ENCODE results near the gene ADGRB3. TPM values are rescaled to one million over a fixed set of nuclear protein-coding genes. Genes with fewer than 3 reads are reported as not detected.
A peak's percentile ranks its signal among the peaks of the same experiment; 100 is the strongest.

Gene ADGRB3
- total RNA-seq, 2 experiments from 2014 or later, result not detected

DNA sequence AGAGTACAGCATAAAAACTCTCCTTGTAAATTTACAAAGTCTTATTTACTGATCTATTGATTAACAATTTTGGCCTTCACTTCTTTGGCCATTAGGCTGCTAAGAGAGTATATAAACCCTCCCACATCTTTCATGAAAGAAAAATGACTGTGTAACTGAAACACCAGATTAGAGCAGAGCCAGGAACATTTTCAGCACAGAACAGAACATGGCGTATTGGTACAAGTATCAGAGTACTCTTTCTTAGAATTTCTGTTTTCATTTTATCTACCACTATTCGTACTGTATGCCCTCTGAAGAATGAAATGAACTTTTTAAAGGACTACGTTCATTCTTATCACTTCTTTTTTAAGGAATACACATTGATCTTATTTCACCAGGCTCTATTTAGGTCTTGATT lies 550.2 kb downstream of the ADGRB3 start:
- no peaks in the 10 kb centered on the region for H3K4me1 Mint-ChIP-seq
- no peaks in the 10 kb centered on the region for H3K9me3 Mint-ChIP-seq
- no peak overlapping the region for H3K27ac Mint-ChIP-seq
- H3K27me3 Mint-ChIP-seq, result no peaks in the 10 kb centered on the region
- DNase-seq, result no peak
- no peaks in the 10 kb centered on the region for H3K36me3 Mint-ChIP-seq
- no peak overlapping the region for H3K4me3 Mint-ChIP-seq

DNA sequence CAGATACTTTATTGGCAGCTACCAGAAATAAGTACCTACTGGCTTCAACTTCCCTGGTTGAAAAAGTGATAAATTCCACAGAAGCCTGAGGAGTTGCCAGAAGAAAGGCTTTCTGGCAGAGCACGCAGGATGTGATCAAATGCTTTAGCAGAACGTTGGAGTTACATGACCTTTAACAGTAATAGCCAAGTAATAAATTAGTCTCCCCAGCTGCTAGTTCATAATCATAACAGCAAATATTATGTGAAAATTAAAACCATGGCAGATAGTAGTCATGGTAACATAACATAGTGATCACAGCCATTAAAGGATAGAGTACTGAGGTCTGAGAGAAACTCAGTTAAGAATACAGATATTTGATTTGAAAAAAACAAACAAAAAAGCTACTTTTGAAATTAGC lies 567.7 kb downstream of the ADGRB3 start:
- Mint-ChIP-seq H3K4me3 (no peak overlapping the region), H3K27me3 (no peaks in the 10 kb centered on the region), H3K27ac (no peak overlapping the region), H3K4me1 (no peaks in the 10 kb centered on the region), H3K36me3 (no peaks in the 10 kb centered on the region), H3K9me3 (no peaks in the 10 kb centered on the region)
- no peak for DNase-seq

DNA sequence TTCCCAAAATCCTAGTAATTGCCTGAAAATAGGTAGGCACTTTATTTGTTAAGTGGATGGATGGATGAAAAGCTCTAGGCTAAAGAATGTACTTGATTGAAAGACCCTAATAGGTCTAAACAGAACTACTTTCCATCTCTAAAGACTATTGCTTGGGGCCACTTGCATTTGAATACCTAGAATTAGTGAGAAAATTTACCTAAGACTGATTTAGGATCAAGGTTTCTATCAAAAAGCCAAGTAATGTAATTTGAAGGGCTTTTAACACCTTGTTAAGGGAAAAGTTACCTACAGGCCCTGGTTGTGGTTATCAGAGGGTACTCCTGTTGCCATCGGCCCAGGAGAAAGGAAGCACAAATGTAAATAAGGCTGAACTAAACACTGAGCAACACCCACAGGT lies 581.0 kb downstream of the ADGRB3 start:
- H3K27ac Mint-ChIP-seq, result no peak overlapping the region
- H3K36me3 Mint-ChIP-seq, result no peaks in the 10 kb centered on the region
- H3K27me3 Mint-ChIP-seq, result no peaks in the 10 kb centered on the region

GRCh38 chr6:69217343-69217742 lies 582.3 kb downstream of the ADGRB3 start:
- Mint-ChIP-seq H3K36me3 (no peaks in the 10 kb centered on the region), H3K27me3 (no peaks in the 10 kb centered on the region), H3K27ac (no peak overlapping the region), H3K9me3 (no peaks in the 10 kb centered on the region), H3K4me3 (no peak overlapping the region), H3K4me1 (no peaks in the 10 kb centered on the region)
- no peak for DNase-seq

More for the DNA sequence above, 581.0 kb downstream of the ADGRB3 start:
- H3K4me3 Mint-ChIP-seq, result no peak overlapping the region
- no peak for DNase-seq
- no peaks in the 10 kb centered on the region for H3K4me1 Mint-ChIP-seq
- no peaks in the 10 kb centered on the region for H3K9me3 Mint-ChIP-seq

GRCh38 chr6:69220375-69220774 lies 585.3 kb downstream of the ADGRB3 start:
- no peaks in the 10 kb centered on the region for H3K36me3 Mint-ChIP-seq
- H3K27me3 Mint-ChIP-seq, result no peaks in the 10 kb centered on the region
- H3K4me3 Mint-ChIP-seq, result no peak overlapping the region
- H3K27ac Mint-ChIP-seq, result no peak overlapping the region
- H3K9me3 Mint-ChIP-seq, result no peaks in the 10 kb centered on the region
- H3K4me1 Mint-ChIP-seq, result no peaks in the 10 kb centered on the region
- DNase-seq, result no peak

- Mint-ChIP-seq H3K9me3 (peaks cover 10% of the 10 kb centered on the region), H3K4me3 (no peak overlapping the region), H3K36me3 (no peaks in the 10 kb centered on the region), H3K27me3 (peaks cover 6% of the 10 kb centered on the region), H3K27ac (no peak overlapping the region), H3K4me1 (no peaks in the 10 kb centered on the region)
- DNase-seq, result no peak
Observed at GRCh38 chr6:69232008-69232407, 596.9 kb downstream of the ADGRB3 start.

GRCh38 chr6:69232496-69232895 lies 597.4 kb downstream of the ADGRB3 start:
- Mint-ChIP-seq H3K4me1 (no peaks in the 10 kb centered on the region), H3K9me3 (peaks cover 10% of the 10 kb centered on the region), H3K27me3 (peaks cover 6% of the 10 kb centered on the region), H3K27ac (no peak overlapping the region), H3K4me3 (no peak overlapping the region), H3K36me3 (no peaks in the 10 kb centered on the region)
- DNase-seq, result no peak

DNA sequence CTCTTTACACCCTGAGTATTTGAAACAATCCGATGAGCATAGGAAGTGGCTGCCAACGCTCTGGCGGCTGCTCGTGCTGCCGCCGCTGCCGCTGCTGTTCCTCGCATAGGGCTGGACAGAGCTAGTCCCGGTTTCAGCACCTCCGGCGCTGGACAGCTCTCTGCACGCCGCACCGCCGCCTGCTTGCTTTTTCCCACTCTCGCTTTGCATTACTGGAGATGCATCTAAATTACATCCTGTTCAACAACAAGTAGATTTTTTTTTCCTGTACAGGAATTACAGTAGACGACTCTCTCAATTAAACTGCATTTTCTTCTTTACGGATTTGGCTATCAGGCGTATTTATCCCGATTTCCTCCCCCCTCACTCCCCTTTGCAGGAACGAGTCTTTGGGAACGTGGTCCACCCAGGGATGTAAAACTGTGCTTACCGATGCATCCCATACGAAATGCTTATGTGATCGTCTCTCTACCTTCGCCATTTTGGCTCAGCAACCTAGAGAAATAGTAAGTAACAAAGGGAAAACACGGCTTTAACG lies 597.9 kb downstream of the ADGRB3 start:
- peaks cover 6% of the 10 kb centered on the region for H3K27me3 Mint-ChIP-seq
- H3K27ac Mint-ChIP-seq, result no peak overlapping the region
- H3K9me3 Mint-ChIP-seq, result peaks cover 10% of the 10 kb centered on the region
- no peak overlapping the region for H3K4me3 Mint-ChIP-seq
- DNase-seq, result peak; percentile 61
- H3K4me1 Mint-ChIP-seq, result no peaks in the 10 kb centered on the region
- H3K36me3 Mint-ChIP-seq, result no peaks in the 10 kb centered on the region

GRCh38 chr6:69238067-69238466 lies 603.0 kb downstream of the ADGRB3 start:
- Mint-ChIP-seq H3K36me3 (no peaks in the 10 kb centered on the region), H3K4me1 (no peaks in the 10 kb centered on the region)

GRCh38 chr6:69246983-69247382 lies 611.9 kb downstream of the ADGRB3 start:
- Mint-ChIP-seq H3K36me3 (no peaks in the 10 kb centered on the region), H3K9me3 (peaks cover 5% of the 10 kb centered on the region), H3K4me3 (no peak overlapping the region), H3K27ac (no peak overlapping the region), H3K4me1 (no peaks in the 10 kb centered on the region), H3K27me3 (no peaks in the 10 kb centered on the region)
- no peak for DNase-seq

More at GRCh38 chr6:69238067-69238466, 603.0 kb downstream of the ADGRB3 start:
- no peak overlapping the region for H3K27ac Mint-ChIP-seq
- no peak overlapping the region for H3K4me3 Mint-ChIP-seq
- H3K27me3 Mint-ChIP-seq, result peaks cover 2% of the 10 kb centered on the region
- no peak for DNase-seq
- peaks cover 4% of the 10 kb centered on the region for H3K9me3 Mint-ChIP-seq

DNA sequence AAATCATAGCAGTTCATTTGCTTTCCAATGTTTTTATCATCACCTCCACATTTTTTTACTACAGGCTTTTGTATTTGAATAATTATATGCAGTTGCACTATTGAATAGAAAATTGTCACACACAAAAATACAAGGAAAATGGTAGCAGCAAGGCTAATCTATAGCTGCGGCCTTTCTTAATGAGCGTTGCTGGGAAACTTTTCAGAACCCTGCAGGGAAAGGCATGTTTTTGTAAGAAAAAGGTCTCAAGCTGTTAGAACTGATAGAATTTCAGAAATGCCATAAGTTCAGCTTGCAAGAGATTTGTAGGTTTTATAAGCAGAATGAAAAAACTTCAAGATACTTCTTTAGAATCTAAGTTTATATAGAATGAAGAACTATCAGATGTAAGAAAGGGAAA lies 625.9 kb downstream of the ADGRB3 start:
- Mint-ChIP-seq H3K4me3 (no peak overlapping the region), H3K27ac (no peak overlapping the region), H3K36me3 (no peaks in the 10 kb centered on the region), H3K27me3 (no peaks in the 10 kb centered on the region), H3K4me1 (no peaks in the 10 kb centered on the region), H3K9me3 (peaks cover 5% of the 10 kb centered on the region)
- no peak for DNase-seq

GRCh38 chr6:69263297-69263696 lies 628.2 kb downstream of the ADGRB3 start:
- H3K27ac Mint-ChIP-seq, result no peak overlapping the region
- H3K36me3 Mint-ChIP-seq, result no peaks in the 10 kb centered on the region

GRCh38 chr6:69265090-69265489 lies 630.0 kb downstream of the ADGRB3 start:
- H3K9me3 Mint-ChIP-seq, result no peaks in the 10 kb centered on the region
- H3K4me3 Mint-ChIP-seq, result no peak overlapping the region
- no peak overlapping the region for H3K27ac Mint-ChIP-seq
- DNase-seq, result no peak
- no peaks in the 10 kb centered on the region for H3K27me3 Mint-ChIP-seq
- H3K36me3 Mint-ChIP-seq, result no peaks in the 10 kb centered on the region
- no peaks in the 10 kb centered on the region for H3K4me1 Mint-ChIP-seq

More at GRCh38 chr6:69263297-69263696, 628.2 kb downstream of the ADGRB3 start:
- DNase-seq, result no peak
- H3K4me1 Mint-ChIP-seq, result no peaks in the 10 kb centered on the region
- H3K27me3 Mint-ChIP-seq, result no peaks in the 10 kb centered on the region
- H3K9me3 Mint-ChIP-seq, result no peaks in the 10 kb centered on the region
- H3K4me3 Mint-ChIP-seq, result no peak overlapping the region

DNA sequence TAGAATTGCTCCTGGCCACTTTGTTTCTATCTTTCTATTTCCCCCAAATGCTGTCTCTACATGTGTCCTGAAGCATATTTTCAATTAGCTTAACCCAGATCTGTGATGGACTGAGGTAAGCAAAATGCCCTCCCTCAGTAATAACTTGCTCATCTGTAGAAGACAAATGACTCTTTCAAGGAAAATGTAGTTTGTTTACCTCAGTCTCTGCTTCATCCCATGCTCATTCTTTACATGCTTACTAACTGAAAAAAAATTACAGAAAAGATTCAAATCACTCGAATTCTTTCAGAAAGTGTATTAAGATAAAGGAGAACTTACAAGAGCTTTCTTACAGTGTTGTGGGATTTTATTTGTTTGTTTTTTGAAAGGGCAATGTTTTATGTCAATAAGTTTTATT lies 630.6 kb downstream of the ADGRB3 start:
- H3K4me3 Mint-ChIP-seq, result no peak overlapping the region
- H3K27me3 Mint-ChIP-seq, result no peaks in the 10 kb centered on the region
- no peaks in the 10 kb centered on the region for H3K9me3 Mint-ChIP-seq
- no peak overlapping the region for H3K27ac Mint-ChIP-seq
- no peaks in the 10 kb centered on the region for H3K4me1 Mint-ChIP-seq
- DNase-seq, result no peak
- H3K36me3 Mint-ChIP-seq, result no peaks in the 10 kb centered on the region

DNA sequence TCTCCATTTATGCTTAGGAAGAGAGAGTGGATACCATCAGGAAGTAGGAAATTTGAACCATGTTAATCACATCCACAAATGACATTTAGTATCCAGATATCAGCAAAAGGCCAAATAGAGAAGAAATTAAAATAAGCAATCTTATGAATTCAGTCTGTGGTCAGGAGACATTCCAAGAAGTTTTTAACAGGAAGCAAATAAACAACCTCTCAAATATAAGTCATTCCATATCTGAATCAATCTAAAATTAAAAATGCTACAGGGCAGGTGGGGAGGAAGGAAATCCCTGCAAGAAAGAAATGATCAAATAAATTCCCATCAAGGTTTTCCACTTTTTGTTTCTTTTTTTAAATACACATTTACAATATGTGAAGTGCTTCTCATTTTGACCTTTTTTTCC lies 641.1 kb downstream of the ADGRB3 start:
- no peak overlapping the region for H3K4me3 Mint-ChIP-seq
- H3K4me1 Mint-ChIP-seq, result no peaks in the 10 kb centered on the region
- H3K9me3 Mint-ChIP-seq, result no peaks in the 10 kb centered on the region
- no peaks in the 10 kb centered on the region for H3K27me3 Mint-ChIP-seq
- H3K27ac Mint-ChIP-seq, result no peak overlapping the region
- H3K36me3 Mint-ChIP-seq, result no peaks in the 10 kb centered on the region
- DNase-seq, result no peak

DNA sequence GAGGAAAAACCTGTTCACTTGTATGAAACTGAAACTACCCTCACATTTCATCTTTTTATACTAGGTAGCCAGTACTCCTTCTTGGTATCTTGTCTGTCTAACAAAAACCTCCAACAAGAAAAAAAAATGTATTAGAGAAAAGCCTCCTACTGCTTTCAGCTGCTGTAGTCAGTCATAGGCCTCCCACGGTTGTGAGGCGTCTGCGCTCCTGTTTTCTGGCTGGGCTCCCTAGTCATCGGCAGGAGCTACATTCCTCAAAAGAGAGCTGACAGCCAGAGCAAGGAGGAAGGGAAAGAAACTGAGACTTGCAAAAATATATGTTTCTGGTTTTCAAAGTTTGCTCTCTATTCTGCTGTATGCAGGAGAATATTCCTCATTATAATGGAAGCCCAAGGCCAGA lies 644.7 kb downstream of the ADGRB3 start:
- Mint-ChIP-seq H3K9me3 (no peaks in the 10 kb centered on the region), H3K4me1 (no peaks in the 10 kb centered on the region), H3K27ac (no peak overlapping the region), H3K4me3 (no peak overlapping the region), H3K27me3 (no peaks in the 10 kb centered on the region), H3K36me3 (no peaks in the 10 kb centered on the region)
- DNase-seq, result no peak

Data from activated naive CD8-positive, alpha-beta T cell treated with anti-CD3 and anti-CD28 coated beads for 36 hours (primary cell).